Right atrium auricular region (tissue), 2 donors: ENCODE results near the gene INS. TPM values are rescaled to one million over a fixed set of nuclear protein-coding genes. Genes with fewer than 3 reads are reported as not detected.

Experiments used
- DNase-seq: peaks from one replicate; pipeline ENCODE4 v3.0.0-alpha.2; 2019; ENCODE audit warnings: low spot score
- H3K27ac ChIP-seq, 2 donors: fragments of 200-600 bp; sonication (generic); 1 replicate in 1 of 2; 2 replicates in 1 of 2; pipeline ENCODE4 v1.5.1; 2016 to 2019
- H3K27me3 ChIP-seq, 2 donors: fragments of 200-600 bp; sonication (generic); one replicate each; pipeline versions ENCODE4 v1.5.1 to v1.6.0; 2017 to 2019
- H3K36me3 ChIP-seq: fragments of 200-600 bp; sonication (generic); one replicate; pipeline ENCODE4 v1.5.1; 2016
- H3K4me1 ChIP-seq, 2 donors: fragments of 200-600 bp; sonication (generic); one replicate each; pipeline versions ENCODE4 v1.5.1 to v1.6.0; 2017 to 2019
- H3K4me3 ChIP-seq, 2 donors: fragments of 200-600 bp; sonication (generic); 1 replicate in 1 of 2; 2 replicates in 1 of 2; pipeline ENCODE4 v1.5.1; 2017 to 2019; ENCODE audit warnings: mild to moderate bottlenecking in 1 of 2, moderate library complexity in 1 of 2
- H3K9me3 ChIP-seq, 2 donors: fragments of 200-600 bp; sonication (generic); one replicate each; pipeline ENCODE4 v1.5.1; 2019
- CTCF ChIP-seq, 2 donors: fragments of 200-600 bp; sonication (generic); IDR thresholded peaks; one replicate each; pipeline ENCODE4 v1.5.1; 2019; ENCODE audit warnings: antibody characterized with exemption in 2 of 2
- total RNA-seq, 2 donors: library from RNA; depleted of rRNA; stranded (reverse); fragments of >200 nt; gene quantifications; one replicate each; pipeline ENCODE4 v1.1.0, GENCODE V29; 2016

INS gene
- total RNA-seq, 2 donors from 2014 or later: not detected

GRCh38 chr11:2121227-2122130 lies 39.5 kb downstream of the INS start:
- Histone ChIP-seq H3K27me3 (no peaks in the 10 kb centered on the region), H3K4me1 (no peaks in the 10 kb centered on the region), H3K4me3 (no peak overlapping the region), H3K27ac (no peak overlapping the region), H3K9me3 (peaks cover 0 to 10% of the 10 kb centered on the region in 2 donors), H3K36me3 (no peaks in the 10 kb centered on the region)
- TF ChIP-seq CTCF (IDR thresholded peaks at IDR 0.05): no peak
- no peak for DNase-seq

DNA sequence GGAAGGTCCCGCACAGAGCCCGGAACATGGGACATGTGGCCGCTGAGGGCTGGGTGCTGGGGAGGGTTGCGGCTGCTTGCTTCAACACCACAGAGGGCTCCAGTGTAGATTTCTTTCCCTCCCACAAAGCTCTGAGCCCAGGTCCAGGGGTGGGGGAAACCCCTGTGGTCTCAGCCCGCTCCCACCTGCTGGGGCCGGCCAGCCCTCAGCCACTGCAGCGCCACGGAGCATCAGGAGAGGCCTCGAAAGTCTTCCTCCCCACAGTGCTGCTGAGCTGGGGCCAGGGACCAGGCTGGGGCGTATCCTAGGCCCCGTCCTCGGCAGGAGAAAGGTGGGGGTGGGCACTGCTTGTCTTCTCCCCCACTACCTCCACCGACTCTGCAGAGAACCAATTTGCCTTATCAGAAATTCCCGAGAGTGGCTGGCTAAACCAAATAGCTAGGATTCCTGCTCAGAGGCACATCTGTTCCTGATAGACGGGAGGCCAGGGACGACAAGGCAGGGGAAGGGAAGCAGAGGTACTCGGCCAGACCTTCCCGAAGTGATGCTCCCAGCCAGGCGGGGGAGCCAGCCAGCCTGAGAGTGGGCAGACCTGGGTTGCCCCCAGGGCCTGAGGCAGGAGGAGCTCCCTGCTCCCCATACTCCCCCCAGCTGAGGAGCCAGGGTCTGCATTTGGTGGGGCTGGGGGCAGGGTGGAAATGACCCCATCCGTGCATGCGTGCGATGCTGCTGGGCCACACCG lies 40.5 kb downstream of the INS start:
- DNase-seq: no peak
- TF ChIP-seq CTCF (IDR thresholded peaks at IDR 0.05): no peak
- Histone ChIP-seq H3K9me3 (peaks cover 0 to 12% of the 10 kb centered on the region in 2 donors), H3K27ac (no peak overlapping the region), H3K4me3 (no peak overlapping the region), H3K27me3 (no peaks in the 10 kb centered on the region), H3K36me3 (no peaks in the 10 kb centered on the region), H3K4me1 (no peaks in the 10 kb centered on the region)

GRCh38 chr11:2118677-2119076 lies 42.3 kb downstream of the INS start:
- no peak for DNase-seq
- H3K27ac ChIP-seq: no peak overlapping the region
- H3K36me3 ChIP-seq: no peaks in the 10 kb centered on the region
- peaks cover 0 to 12% of the 10 kb centered on the region in 2 donors for H3K9me3 ChIP-seq
- TF ChIP-seq CTCF (IDR thresholded peaks at IDR 0.05): no peak
- no peaks in the 10 kb centered on the region for H3K27me3 ChIP-seq
- H3K4me1 ChIP-seq: no peaks in the 10 kb centered on the region
- H3K4me3 ChIP-seq: no peak overlapping the region

GRCh38 chr11:2116680-2117079 lies 44.3 kb downstream of the INS start:
- Histone ChIP-seq H3K36me3 (no peaks in the 10 kb centered on the region), H3K9me3 (peaks cover 0 to 12% of the 10 kb centered on the region in 2 donors), H3K27ac (no peak overlapping the region), H3K4me1 (no peaks in the 10 kb centered on the region), H3K4me3 (no peak overlapping the region), H3K27me3 (no peaks in the 10 kb centered on the region)
- DNase-seq: no peak
- no peak for TF ChIP-seq CTCF (IDR thresholded peaks at IDR 0.05)

DNA sequence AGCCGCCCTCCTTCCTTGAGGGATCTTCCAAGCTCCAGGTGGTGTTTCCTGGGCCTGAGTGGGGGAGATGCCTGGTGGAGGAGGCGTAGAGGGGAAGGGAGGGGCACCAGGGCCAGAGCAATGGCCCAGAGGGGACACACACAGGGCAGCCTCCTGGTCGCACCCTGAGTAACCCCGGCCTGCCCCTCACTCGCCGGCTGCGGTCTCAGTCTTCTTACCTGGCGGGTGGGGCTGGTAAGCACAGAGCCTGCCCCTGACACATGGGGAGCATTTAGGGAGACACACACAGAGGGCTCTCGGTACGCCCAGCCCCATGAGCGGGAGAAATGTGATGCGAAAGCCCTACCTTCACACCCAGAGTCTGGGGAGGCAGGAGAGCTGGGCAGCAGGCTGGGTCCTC lies 45.7 kb downstream of the INS start:
- no peak for TF ChIP-seq CTCF (IDR thresholded peaks at IDR 0.05)
- Histone ChIP-seq H3K4me3 (no peak overlapping the region), H3K9me3 (peaks cover 0 to 12% of the 10 kb centered on the region in 2 donors), H3K27ac (no peak overlapping the region), H3K36me3 (no peaks in the 10 kb centered on the region), H3K27me3 (no peaks in the 10 kb centered on the region), H3K4me1 (no peaks in the 10 kb centered on the region)
- no peak for DNase-seq
